Right lobe of liver (tissue), 6 donors: ENCODE measurements around the gene ASPRV1. TPM values are rescaled to one million over a fixed set of nuclear protein-coding genes. Genes with fewer than 3 reads are reported as not detected.

Experiments
- ATAC-seq, 4 donors: fragments of 200-7000 bp; cut with Tn5 transposase; one replicate each; pipeline ENCODE4 v1.9.1; 2020; ENCODE audit warnings: mild to moderate bottlenecking in 4 of 4, moderate library complexity in 4 of 4
- DNase-seq, 3 donors: peaks; one replicate each; pipeline ENCODE4 v3.0.0-alpha.2; 2020
- H3K27ac ChIP-seq, 3 donors: fragments of 200-600 bp; one replicate each; pipeline ENCODE4 v1.8.0; 2022
- H3K27me3 ChIP-seq, 2 donors: fragments of 200-600 bp; one replicate each; pipeline ENCODE4 v1.8.0; 2022
- H3K36me3 ChIP-seq, 4 donors: fragments of 200-600 bp; sonication (generic) in 1 of 4; one replicate each; pipeline versions ENCODE4 v1.5.1 to v1.8.0; 2017 to 2022; ENCODE audit warnings: control low read depth in 1 of 4
- H3K4me1 ChIP-seq, 4 donors: fragments of 200-600 bp; sonication (generic) in 1 of 4; one replicate each; pipeline versions ENCODE4 v1.5.1 to v1.8.0; 2017 to 2022; ENCODE audit warnings: control low read depth in 1 of 4
- H3K4me3 ChIP-seq, 3 donors: fragments of 200-600 bp; one replicate each; pipeline ENCODE4 v1.8.0; 2022
- H3K9me3 ChIP-seq, 4 donors: fragments of 200-600 bp; sonication (generic) in 1 of 4; one replicate each; pipeline versions ENCODE4 v1.5.1 to v1.8.0; 2017 to 2022; ENCODE audit warnings: control low read depth in 1 of 4
- POLR2A ChIP-seq: fragments of 450-650 bp; IDR thresholded peaks from one replicate; pipeline ENCODE4 v1.6.1; 2017; ENCODE audit warnings: antibody characterized with exemption, mild to moderate bottlenecking
- WGBS: methylation state at CpG from one replicate; pipeline ENCODE4 v1.1.6; 2018; ENCODE audit warnings: low coverage, low lambda C conversion rate; ENCODE audit not compliant: insufficient coverage; ENCODE audit errors: missing lambda C conversion rate; 5-methylcytosine and 5-hydroxymethylcytosine counted together
- intact Hi-C, 2 donors: fragments of 100-400 bp; cut with DNase I; formaldehyde crosslinking; loops; one replicate each; pipeline versions ENCODE4 v1.11.2 to v1.14.1; 2022
- total RNA-seq, 6 experiments: library from RNA; depleted of rRNA in 2 of 6; stranded (reverse); fragments of >200 nt in 2 of 6; fragmentation: NEBNext Ultra II Directional in 3 of 6; extraction: Animal tissue kit (Norgen Biotek cat#: 25700) in 3 of 6; gene quantifications; one replicate each; pipeline versions ENCODE4 v1.1.0 to v1.2.4, GENCODE V29; 2016 to 2023
- TF ChIP-seq, protein P1 (sequence below), 4 donors: fragments of 200-600 bp in 3 of 4; fragments of 450-650 bp in 1 of 4; IDR thresholded peaks; one replicate each; pipeline versions ENCODE4 v1.5.1 to v1.8.0; 2016 to 2022; ENCODE audit warnings: antibody characterized with exemption in 4 of 4, mild to moderate bottlenecking in 2 of 4
- donor health status: DM: no; HTN: yes; CAD: no.
- donor health status: DM: no; HTN: no; CAD: no.
- donor health status: DM: no; HTN: no; CAD: no.
- donor health status: DM: no; HTN: yes; CAD: no.
- donor health status: DM: no; HTN: yes; CAD: no.

Gene ASPRV1
- total RNA-seq, 6 experiments from 2014 or later, result 0.31 to 0.98 (median 0.59) TPM

DNA sequence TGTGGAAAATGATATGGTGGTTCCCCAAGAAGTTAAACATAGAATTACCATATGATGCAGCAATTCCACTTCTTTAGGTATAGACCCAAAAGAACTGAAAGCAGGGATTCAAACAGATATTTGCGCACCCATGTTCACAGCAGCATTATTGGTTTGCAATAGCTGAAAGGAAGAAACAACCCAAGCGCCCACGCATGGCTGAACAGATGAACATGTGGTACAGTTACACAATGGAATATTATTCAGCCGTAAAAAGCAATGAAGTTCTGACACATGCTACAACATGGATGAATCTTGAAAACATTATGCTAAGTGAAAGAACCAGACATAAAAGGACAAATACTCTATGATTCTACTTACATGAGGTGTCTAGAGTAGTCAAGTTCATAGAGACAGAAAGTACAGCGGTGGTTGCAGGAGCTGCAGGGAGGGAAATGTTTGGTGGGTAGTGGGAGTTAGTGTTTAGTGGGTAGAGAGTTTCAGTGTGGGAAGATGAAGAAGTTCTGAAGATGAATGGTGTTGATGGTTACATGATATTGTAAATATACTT is 26.7 kb upstream of the ASPRV1 start:
- 93% methylated on average over 5 of the region's 5 CpGs for WGBS
- H3K4me1 ChIP-seq, result peaks cover 0 to 5% (median 0%) of the 10 kb centered on the region in 4 donors

DNA sequence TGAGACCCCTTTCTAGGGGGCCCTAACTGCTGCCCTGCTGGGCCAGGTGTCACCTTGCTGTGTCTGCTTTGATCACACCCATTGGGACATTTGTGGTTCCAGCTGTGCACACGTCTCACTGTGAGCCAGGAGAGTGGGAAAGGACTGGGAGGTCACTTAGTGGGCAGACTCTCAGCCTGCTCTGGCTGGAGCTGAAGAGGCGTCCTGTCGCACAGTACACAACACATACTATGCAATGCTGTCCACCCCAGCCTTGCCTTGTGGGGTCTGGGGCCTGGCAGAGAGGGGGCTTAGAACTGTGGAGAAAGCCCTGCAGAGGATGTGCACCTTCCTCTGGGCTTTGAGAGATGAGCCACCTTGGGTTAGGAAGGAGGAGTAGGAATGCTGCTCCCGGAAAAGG is 25.3 kb upstream of the ASPRV1 start:
- ATAC-seq, result no peak
- DNase-seq, result no peak
- Histone ChIP-seq H3K27me3 (no peaks in the 10 kb centered on the region), H3K4me3 (no peak overlapping the region), H3K9me3 (no peaks in the 10 kb centered on the region), H3K4me1 (peaks cover 0 to 5% (median 0%) of the 10 kb centered on the region in 4 donors), H3K36me3 (no peaks in the 10 kb centered on the region), H3K27ac (no peak overlapping the region)
- 93% methylated on average over 3 of the region's 4 CpGs for WGBS
- intact Hi-C loops, result no loop called here
- TF ChIP-seq, protein P1, sequence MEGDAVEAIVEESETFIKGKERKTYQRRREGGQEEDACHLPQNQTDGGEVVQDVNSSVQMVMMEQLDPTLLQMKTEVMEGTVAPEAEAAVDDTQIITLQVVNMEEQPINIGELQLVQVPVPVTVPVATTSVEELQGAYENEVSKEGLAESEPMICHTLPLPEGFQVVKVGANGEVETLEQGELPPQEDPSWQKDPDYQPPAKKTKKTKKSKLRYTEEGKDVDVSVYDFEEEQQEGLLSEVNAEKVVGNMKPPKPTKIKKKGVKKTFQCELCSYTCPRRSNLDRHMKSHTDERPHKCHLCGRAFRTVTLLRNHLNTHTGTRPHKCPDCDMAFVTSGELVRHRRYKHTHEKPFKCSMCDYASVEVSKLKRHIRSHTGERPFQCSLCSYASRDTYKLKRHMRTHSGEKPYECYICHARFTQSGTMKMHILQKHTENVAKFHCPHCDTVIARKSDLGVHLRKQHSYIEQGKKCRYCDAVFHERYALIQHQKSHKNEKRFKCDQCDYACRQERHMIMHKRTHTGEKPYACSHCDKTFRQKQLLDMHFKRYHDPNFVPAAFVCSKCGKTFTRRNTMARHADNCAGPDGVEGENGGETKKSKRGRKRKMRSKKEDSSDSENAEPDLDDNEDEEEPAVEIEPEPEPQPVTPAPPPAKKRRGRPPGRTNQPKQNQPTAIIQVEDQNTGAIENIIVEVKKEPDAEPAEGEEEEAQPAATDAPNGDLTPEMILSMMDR (IDR thresholded peaks at IDR 0.05), result no peak
- no peak for TF ChIP-seq POLR2A

More for the DNA sequence above, 26.7 kb upstream of the ASPRV1 start:
- Histone ChIP-seq H3K9me3 (no peaks in the 10 kb centered on the region), H3K4me3 (no peak overlapping the region), H3K27ac (no peak overlapping the region), H3K27me3 (no peaks in the 10 kb centered on the region), H3K36me3 (no peaks in the 10 kb centered on the region)
- intact Hi-C loops, result no loop called here
- TF ChIP-seq, protein P1 (IDR thresholded peaks at IDR 0.05), result no peak
- no peak for TF ChIP-seq POLR2A
- DNase-seq (no peak), ATAC-seq (no peak)

DNA sequence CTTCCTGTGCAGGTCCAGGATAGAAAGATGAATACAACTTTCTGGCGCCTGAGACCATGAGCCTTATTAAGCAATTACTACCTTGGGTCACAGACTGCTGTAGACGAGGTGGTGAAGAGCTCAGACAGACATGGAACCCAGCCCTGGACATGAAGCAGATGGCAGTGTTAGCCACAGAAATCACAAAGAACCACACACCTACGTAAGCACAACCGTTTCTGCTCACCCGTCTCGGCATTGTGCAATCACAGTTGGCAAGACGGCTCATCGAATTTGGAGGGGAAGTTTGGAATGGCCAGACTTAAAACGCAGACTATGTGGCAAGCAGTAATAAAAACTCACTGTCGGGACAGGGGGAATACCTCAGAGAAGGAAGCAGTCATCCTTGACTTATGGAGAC is 24.3 kb upstream of the ASPRV1 start:
- no peak overlapping the region for H3K4me3 ChIP-seq
- ATAC-seq (peak; percentile 74 to 88 (median 80)), DNase-seq (peak; percentile 71 to 83 (median 77))
- intact Hi-C loops, result no loop called here
- WGBS, result 37% methylated on average over 8 of the region's 10 CpGs
- TF ChIP-seq POLR2A, result no peak
- TF ChIP-seq, protein P1 (IDR thresholded peaks at IDR 0.05), result peak in 2 of 4 donors; percentile 14 to 19
- peak overlapping the region in 2 of 3 donors; percentile 23 to 47 for H3K27ac ChIP-seq
- H3K27me3 ChIP-seq, result no peaks in the 10 kb centered on the region
- peaks cover 0 to 9% (median 2%) of the 10 kb centered on the region in 4 donors for H3K4me1 ChIP-seq
- H3K36me3 ChIP-seq, result no peaks in the 10 kb centered on the region
- no peaks in the 10 kb centered on the region for H3K9me3 ChIP-seq

DNA sequence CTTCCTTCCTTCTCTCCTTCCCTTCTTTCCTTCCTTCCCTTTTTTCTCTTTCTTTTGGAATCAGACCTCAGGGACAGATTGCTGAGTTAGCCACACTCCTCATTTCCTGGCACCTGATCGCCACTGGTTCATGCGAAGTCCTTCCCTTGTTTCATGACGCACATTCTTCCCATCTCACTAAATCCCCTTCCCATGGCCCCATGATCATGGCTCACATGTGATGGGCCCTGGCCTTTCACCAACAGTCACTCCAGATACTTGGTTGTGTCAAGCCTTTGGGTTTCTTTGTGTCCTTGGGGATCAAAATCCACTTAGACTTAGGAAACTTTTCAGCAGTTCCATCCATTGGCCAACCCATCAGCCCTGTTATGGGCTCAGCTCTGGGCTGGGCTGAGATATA is 23.8 kb upstream of the ASPRV1 start:
- Histone ChIP-seq H3K4me3 (no peak overlapping the region), H3K9me3 (no peaks in the 10 kb centered on the region), H3K4me1 (peaks cover 0 to 14% (median 4%) of the 10 kb centered on the region in 4 donors), H3K27me3 (no peaks in the 10 kb centered on the region), H3K27ac (peak overlapping the region in 1 of 3 donors; percentile 47), H3K36me3 (no peaks in the 10 kb centered on the region)
- WGBS, result 96% methylated on average over 3 of the region's 3 CpGs
- TF ChIP-seq, protein P1 (IDR thresholded peaks at IDR 0.05), result no peak
- no peak for TF ChIP-seq POLR2A
- no peak for ATAC-seq
- DNase-seq, result no peak
- intact Hi-C loops, result no loop called here
